SK-N-SH (cell line): ENCODE data around the gene IGF2BP3. TPM values are rescaled to one million over a fixed set of nuclear protein-coding genes. Genes with fewer than 3 reads are reported as not detected.

Experiments used
- CTCF ChIA-PET: fragments of 300-600, 350-600 bp; formaldehyde crosslinking; extraction: SDS; loops from one replicate; lab custom pipeline; 2021; lab: Yijun Ruan, JAX
- POLR2A ChIA-PET: fragments of 350-600 bp; sonication (Branson Sonifier 250); formaldehyde crosslinking; extraction: SDS; loops from one replicate; lab custom pipeline; 2020; ENCODE audit warnings: antibody characterized with exemption, inconsistent platforms; lab: Yijun Ruan, JAX
- DNase-seq: peaks from one replicate; pipeline ENCODE4 v3.0.0; 2012
- H2AFZ ChIP-seq: fragments of 200-600 bp; sonication (generic); 2 replicates; pipeline ENCODE4 v1.8.1; 2016; ENCODE audit warnings: antibody characterized with exemption, mild to moderate bottlenecking, low read depth
- H3F3A ChIP-seq: fragments of 200-600 bp; sonication (generic); replicated peaks from 2 replicates; pipeline ENCODE3; 2016; ENCODE audit warnings: antibody characterized with exemption, mild to moderate bottlenecking; ENCODE audit not compliant: insufficient read depth
- H3K27ac ChIP-seq, 2 experiments: fragments of 200-500 bp in 1 of 2; fragments of 200-600 bp in 1 of 2; sonication (Bioruptor generic) in 1 of 2; sonication (generic), shearing (Covaris generic) in 1 of 2; 2 replicates each; pipeline versions ENCODE4 v1.5.1 to v1.6.1; 2014 to 2016; ENCODE audit warnings: low read depth in 2 of 2, inconsistent platforms in 1 of 2, low read length in 1 of 2, mild to moderate bottlenecking in 1 of 2, mixed read lengths in 1 of 2
- H3K27me3 ChIP-seq: fragments of 200-600 bp; sonication (generic), shearing (Covaris generic); 2 replicates; pipeline ENCODE4 v1.6.1; 2016; ENCODE audit warnings: mixed run types; ENCODE audit not compliant: insufficient read depth
- H3K36me3 ChIP-seq, 2 experiments: fragments of 200-500 bp in 1 of 2; fragments of 200-600 bp in 1 of 2; sonication (Bioruptor generic) in 1 of 2; sonication (generic) in 1 of 2; replicated peaks in 1 of 2; 2 replicates each; pipeline versions ENCODE3 to v1.5.1; 2014 to 2016; ENCODE audit warnings: low read length in 1 of 2, mild to moderate bottlenecking in 1 of 2; ENCODE audit not compliant: insufficient read depth in 2 of 2, control insufficient read depth in 1 of 2
- H3K4me1 ChIP-seq, 2 experiments: fragments of 200-500 bp in 1 of 2; fragments of 200-600 bp in 1 of 2; sonication (Bioruptor generic) in 1 of 2; sonication (generic), shearing (Covaris generic) in 1 of 2; 2 replicates each; pipeline versions ENCODE4 v1.5.1 to v1.6.1; 2014 to 2016; ENCODE audit warnings: low read depth in 1 of 2, low read length in 1 of 2, mixed run types in 1 of 2; ENCODE audit not compliant: insufficient read depth in 2 of 2, control insufficient read depth in 1 of 2
- H3K4me2 ChIP-seq: fragments of 200-600 bp; sonication (generic), shearing (Covaris generic); 2 replicates; pipeline ENCODE4 v1.6.1; 2017; ENCODE audit warnings: mixed run types
- H3K4me3 ChIP-seq, 2 experiments: fragments of 200-500 bp in 1 of 2; fragments of 200-600 bp in 1 of 2; sonication (Bioruptor generic) in 1 of 2; sonication (generic), shearing (Covaris generic) in 1 of 2; 2 replicates each; pipeline versions ENCODE4 v1.5.1 to v1.8.1; 2014 to 2016; ENCODE audit warnings: low read depth in 2 of 2, inconsistent platforms in 1 of 2, low read length in 1 of 2, mild to moderate bottlenecking in 1 of 2, mixed read lengths in 1 of 2, moderate library complexity in 1 of 2
- H3K79me2 ChIP-seq: fragments of 200-600 bp; sonication (generic); 2 replicates; pipeline ENCODE4 v1.8.1; 2017; ENCODE audit warnings: mild to moderate bottlenecking; ENCODE audit not compliant: insufficient read depth
- H3K9ac ChIP-seq: fragments of 200-600 bp; sonication (generic); 2 replicates; pipeline ENCODE4 v1.6.1; 2017; ENCODE audit warnings: mixed run types
- H3K9me2 ChIP-seq: fragments of 200-600 bp; sonication (generic); 2 replicates; pipeline ENCODE4 v1.6.1; 2017; ENCODE audit warnings: mixed run types
- H3K9me3 ChIP-seq: fragments of 200-600 bp; sonication (generic); 2 replicates; pipeline ENCODE4 v1.6.1; 2017; ENCODE audit warnings: mixed run types, mild to moderate bottlenecking, moderate library complexity
- H4K20me1 ChIP-seq: fragments of 200-600 bp; sonication (generic); 2 replicates; pipeline ENCODE4 v1.6.1; 2017; ENCODE audit warnings: mild to moderate bottlenecking, mixed run types; ENCODE audit not compliant: insufficient read depth
- EP300 ChIP-seq, 2 experiments: IDR thresholded peaks; 2 replicates each; pipeline versions ENCODE4 v1.4.0 to v1.6.1; 2012; ENCODE audit warnings: borderline replicate concordance in 1 of 2, low read depth in 1 of 2, low read length in 1 of 2
- IRF3 ChIP-seq: fragments of 150-350 bp; IDR thresholded peaks from 2 replicates; pipeline ENCODE4 v1.6.1; 2016; ENCODE audit warnings: mild to moderate bottlenecking, low read depth, low read length
- RCOR1 ChIP-seq: fragments of 150-350 bp; IDR thresholded peaks from 2 replicates; pipeline ENCODE4 v1.6.1; 2017; ENCODE audit warnings: antibody characterized with exemption, low read length
- SMC3 ChIP-seq: IDR thresholded peaks from 2 replicates; pipeline ENCODE4 v1.6.1; 2012; ENCODE audit warnings: low read depth, low read length, improper control_type of control experiment
- TCF12 ChIP-seq: IDR thresholded peaks from 2 replicates; pipeline ENCODE4 v1.4.0; 2012
- ZBTB33 ChIP-seq: IDR thresholded peaks from 2 replicates; pipeline ENCODE4 v1.4.0; 2012; ENCODE audit warnings: low read depth, borderline replicate concordance
- WGBS: methylation state at CpG from one replicate; pipeline ENCODE4 v1.1.6; 2017; ENCODE audit warnings: low lambda C conversion rate; 5-methylcytosine and 5-hydroxymethylcytosine counted together
- polyA plus RNA-seq, 3 experiments: library from polyadenylated mRNA; depleted of rRNA; stranded (reverse); fragments of >200 nt; gene quantifications; 2 replicates each; pipeline ENCODE4 v1.2.3, GENCODE V29; 2012
- TF ChIP-seq, protein P1 (sequence below): IDR thresholded peaks from 2 replicates; pipeline ENCODE4 v1.4.0; 2012; ENCODE audit warnings: low read depth, borderline replicate concordance

Gene IGF2BP3
- polyA plus RNA-seq, 1 of the 3 experiments (the other 2 are of a cell fraction), result 34.4 TPM

- peaks cover 10% of the 10 kb centered on the region; the same call in 1 of the 2 replicates for H3K9me3 ChIP-seq
- ChIA-PET CTCF (interaction anchor here (1.9 to 2.3 kb wide), 2 partner anchors 16 to 69 kb away, joined by 5 to 7 read pairs; no protein-coding TSS in a partner anchor), POLR2A (no interaction called here)
- peaks cover 13 to 25% of the 10 kb centered on the region in 2 experiments for H3K4me1 ChIP-seq
- H2AFZ ChIP-seq, result no peak overlapping the region
- H3K4me2 ChIP-seq, result no peak overlapping the region
- H3K4me3 ChIP-seq, result no peak overlapping the region
- no peaks in the 10 kb centered on the region for H3K9me2 ChIP-seq
- peak; percentile 41; the same call in 1 of the 2 replicates for TF ChIP-seq TCF12
- no peak; a peak in 1 of 4 replicates for TF ChIP-seq EP300 (IDR thresholded peaks at IDR 0.05; ENCODE audit: borderline replicate concordance in 1 of 2, low read depth in 1 of 2, low read length in 1 of 2)
- no peak for TF ChIP-seq ZBTB33
- 74% methylated on average over 7 of the region's 7 CpGs for WGBS
- H3K36me3 ChIP-seq, result peaks cover 90 to 91% of the 10 kb centered on the region in 2 experiments
- DNase-seq, result no peak
- no peaks in the 10 kb centered on the region for H3K27me3 ChIP-seq
- peaks cover 44% of the 10 kb centered on the region for H3K79me2 ChIP-seq
- peaks cover 19% of the 10 kb centered on the region for H3F3A ChIP-seq
- no peak overlapping the region for H3K9ac ChIP-seq
- no peaks in the 10 kb centered on the region for H4K20me1 ChIP-seq
- H3K27ac ChIP-seq, result peak overlapping the region in 1 of 2 experiments; percentile 45; a peak in 2 of 4 replicates
Measured at GRCh38 chr7:23341846-23342598, 128.3 kb downstream of the IGF2BP3 start.

GRCh38 chr7:23338863-23339262 lies 131.4 kb downstream of the IGF2BP3 start:
- TF ChIP-seq, protein P1, sequence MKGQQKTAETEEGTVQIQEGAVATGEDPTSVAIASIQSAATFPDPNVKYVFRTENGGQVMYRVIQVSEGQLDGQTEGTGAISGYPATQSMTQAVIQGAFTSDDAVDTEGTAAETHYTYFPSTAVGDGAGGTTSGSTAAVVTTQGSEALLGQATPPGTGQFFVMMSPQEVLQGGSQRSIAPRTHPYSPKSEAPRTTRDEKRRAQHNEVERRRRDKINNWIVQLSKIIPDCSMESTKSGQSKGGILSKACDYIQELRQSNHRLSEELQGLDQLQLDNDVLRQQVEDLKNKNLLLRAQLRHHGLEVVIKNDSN, result no peak
- TF ChIP-seq SMC3 (no peak), IRF3 (no peak), RCOR1 (no peak)
- no peak overlapping the region for H3K27ac ChIP-seq
- CTCF ChIA-PET, result interaction anchor here (1.1 to 1.6 kb wide), 4 partner anchors 9 to 208 kb away, joined by 3 to 4 read pairs (median 4); no protein-coding TSS in a partner anchor
- WGBS, result 87% methylated on average over 2 of the region's 2 CpGs
- H3K4me1 ChIP-seq, result peaks cover 14 to 26% of the 10 kb centered on the region in 2 experiments
- POLR2A ChIA-PET, result no interaction called here
- H3K79me2 ChIP-seq, result peaks cover 29% of the 10 kb centered on the region
- H3K9me3 ChIP-seq, result peaks cover 10% of the 10 kb centered on the region; the same call in 1 of the 2 replicates
- no peaks in the 10 kb centered on the region for H3K27me3 ChIP-seq
- no peak overlapping the region for H3K9ac ChIP-seq
- H3F3A ChIP-seq, result peaks cover 41% of the 10 kb centered on the region
- H3K36me3 ChIP-seq, result peaks cover 72 to 77% of the 10 kb centered on the region in 2 experiments
- H3K4me3 ChIP-seq, result no peak overlapping the region
- peaks cover 5% of the 10 kb centered on the region; the same call in 1 of the 2 replicates for H4K20me1 ChIP-seq
- H3K9me2 ChIP-seq, result no peaks in the 10 kb centered on the region
- DNase-seq, result no peak
- no peak overlapping the region for H2AFZ ChIP-seq
- no peak overlapping the region for H3K4me2 ChIP-seq
